Sciatic nerve (tissue), 2 donors: ENCODE data around the gene SLC39A3. TPM values are rescaled to one million over a fixed set of nuclear protein-coding genes. Genes with fewer than 3 reads are reported as not detected.

Source experiments
- ATAC-seq: fragments of 200-7000 bp; cut with Tn5 transposase; one replicate; pipeline ENCODE4 v1.9.1; 2020; ENCODE audit warnings: mild to moderate bottlenecking, moderate library complexity
- DNase-seq: peaks from one replicate; pipeline ENCODE4 v3.0.0-alpha.2; 2020; ENCODE audit warnings: low spot score
- intact Hi-C: fragments of 100-400 bp; cut with DNase I; formaldehyde crosslinking; loops from one replicate; pipeline ENCODE4 v1.14.2; 2022
- total RNA-seq: library from RNA; stranded (reverse); fragmentation: NEBNext Ultra II Directional; extraction: Animal tissue kit (Norgen Biotek cat#: 25700); gene quantifications from one replicate; pipeline ENCODE4 v1.2.1, GENCODE V29; 2021
- donor health status: DM: no; HTN: no; CAD: no.
- donor health status: DM: no; HTN: no; CAD: no.

The SLC39A3 gene
- total RNA-seq, 1 donor from 2014 or later = 11.7 TPM

DNA sequence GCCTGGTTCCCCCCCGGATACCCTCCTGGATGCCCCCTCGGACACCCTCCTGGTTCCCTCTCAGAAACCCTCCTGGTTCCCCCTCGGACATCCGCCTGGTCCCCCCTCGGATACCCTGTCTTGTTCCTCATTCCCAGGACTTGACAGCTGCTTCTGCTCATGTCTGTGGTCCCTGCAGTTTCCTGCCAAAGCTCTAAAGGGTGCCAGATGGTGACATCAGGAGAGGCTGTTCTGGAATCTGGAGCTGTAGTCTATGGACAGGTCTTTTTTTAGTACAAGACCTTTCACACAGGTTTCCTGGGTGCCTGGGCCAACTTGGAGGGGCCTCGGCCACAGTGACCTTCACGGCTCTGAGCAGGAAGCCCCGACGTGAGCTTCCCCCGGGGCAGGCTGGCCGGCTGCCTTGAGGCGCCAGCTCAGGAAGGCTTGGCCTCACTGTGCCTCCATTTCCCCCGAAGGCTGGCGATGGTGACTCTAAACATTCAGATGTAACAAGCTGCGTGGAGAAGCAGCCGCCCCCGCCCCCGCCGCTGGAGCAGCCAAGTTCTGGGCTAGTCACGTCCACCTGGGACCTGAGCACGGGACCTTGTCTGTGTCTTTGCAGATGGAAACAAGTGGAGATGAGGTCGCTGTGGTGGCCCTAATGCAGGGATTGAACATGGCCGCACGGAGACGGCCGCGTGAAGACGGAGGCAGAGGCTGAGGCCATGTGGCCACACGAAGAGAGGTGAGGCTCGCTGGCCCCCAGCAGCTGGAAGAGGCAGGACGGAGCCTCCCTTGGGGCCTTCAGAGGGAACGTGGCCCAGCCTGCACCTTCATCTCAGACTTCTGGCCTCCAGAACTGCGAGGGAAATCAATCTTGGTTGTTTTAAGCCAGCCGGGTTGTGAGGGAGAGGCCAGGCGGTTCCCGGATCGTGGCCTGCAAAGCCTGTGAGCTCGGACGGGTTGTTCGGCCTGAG, 30.5 kb upstream of the SLC39A3 start:
- intact Hi-C loops = no loop called here
- DNase-seq = no peak
- peak; percentile 68 for ATAC-seq

DNA sequence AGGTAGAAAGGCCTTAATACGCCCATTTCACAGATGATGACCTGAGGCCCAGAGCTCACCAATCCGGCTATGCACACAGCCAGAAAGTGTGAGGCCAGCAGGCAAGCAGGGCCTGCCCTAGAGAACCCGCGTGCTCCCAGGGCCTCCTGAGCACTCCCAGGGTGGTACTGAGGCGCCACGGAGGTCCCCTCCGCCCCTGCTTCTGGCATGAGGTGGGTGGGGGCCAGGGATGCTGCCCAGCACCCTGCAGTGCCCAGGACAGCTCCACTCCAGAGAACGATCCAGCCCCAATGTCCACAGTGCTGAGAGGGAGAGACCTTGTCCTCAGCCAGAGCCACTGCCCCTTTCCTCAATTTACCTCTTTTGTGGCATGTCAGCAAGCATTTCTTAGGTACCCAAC, 29.4 kb upstream of the SLC39A3 start:
- DNase-seq (no peak), ATAC-seq (no peak)
- intact Hi-C loops = no loop called here

GRCh38 chr19:2768365-2769132, 28.7 kb upstream of the SLC39A3 start:
- ATAC-seq (no peak), DNase-seq (no peak)
- intact Hi-C loops = no loop called here

GRCh38 chr19:2767688-2768087, 27.9 kb upstream of the SLC39A3 start:
- intact Hi-C loops = no loop called here
- DNase-seq = no peak
- no peak for ATAC-seq

GRCh38 chr19:2766594-2767372, 27.0 kb upstream of the SLC39A3 start:
- no peak for DNase-seq
- intact Hi-C loops = no loop called here

DNA sequence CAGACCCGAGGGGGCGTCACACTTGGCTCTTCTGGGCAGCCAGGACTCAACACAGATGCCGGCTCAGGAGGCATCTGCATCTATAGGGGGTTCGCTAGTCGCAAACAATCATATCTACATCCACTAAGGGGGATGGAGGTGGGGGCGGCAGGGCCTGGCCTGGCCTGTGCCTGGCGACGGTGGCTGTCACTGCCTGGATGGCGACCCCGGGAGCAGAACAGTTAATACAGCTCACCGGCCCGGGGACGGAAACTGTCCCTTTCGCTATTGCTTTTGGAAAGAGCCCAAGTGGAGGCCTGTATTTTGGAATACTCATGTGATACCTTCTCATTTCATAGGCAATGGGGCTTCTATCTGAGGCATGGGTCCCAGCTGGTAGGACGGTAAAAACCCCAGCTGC, 25.6 kb upstream of the SLC39A3 start:
- intact Hi-C loops = no loop called here

More at GRCh38 chr19:2766594-2767372, 27.0 kb upstream of the SLC39A3 start:
- ATAC-seq = no peak

GRCh38 chr19:2764945-2765344, 25.1 kb upstream of the SLC39A3 start:
- DNase-seq (no peak), ATAC-seq (no peak)
- intact Hi-C loops = no loop called here

More for the DNA sequence above, 25.6 kb upstream of the SLC39A3 start:
- DNase-seq = no peak
- ATAC-seq = no peak

GRCh38 chr19:2763687-2764086, 23.9 kb upstream of the SLC39A3 start:
- no peak for DNase-seq
- intact Hi-C loops = no loop called here
- no peak for ATAC-seq

DNA sequence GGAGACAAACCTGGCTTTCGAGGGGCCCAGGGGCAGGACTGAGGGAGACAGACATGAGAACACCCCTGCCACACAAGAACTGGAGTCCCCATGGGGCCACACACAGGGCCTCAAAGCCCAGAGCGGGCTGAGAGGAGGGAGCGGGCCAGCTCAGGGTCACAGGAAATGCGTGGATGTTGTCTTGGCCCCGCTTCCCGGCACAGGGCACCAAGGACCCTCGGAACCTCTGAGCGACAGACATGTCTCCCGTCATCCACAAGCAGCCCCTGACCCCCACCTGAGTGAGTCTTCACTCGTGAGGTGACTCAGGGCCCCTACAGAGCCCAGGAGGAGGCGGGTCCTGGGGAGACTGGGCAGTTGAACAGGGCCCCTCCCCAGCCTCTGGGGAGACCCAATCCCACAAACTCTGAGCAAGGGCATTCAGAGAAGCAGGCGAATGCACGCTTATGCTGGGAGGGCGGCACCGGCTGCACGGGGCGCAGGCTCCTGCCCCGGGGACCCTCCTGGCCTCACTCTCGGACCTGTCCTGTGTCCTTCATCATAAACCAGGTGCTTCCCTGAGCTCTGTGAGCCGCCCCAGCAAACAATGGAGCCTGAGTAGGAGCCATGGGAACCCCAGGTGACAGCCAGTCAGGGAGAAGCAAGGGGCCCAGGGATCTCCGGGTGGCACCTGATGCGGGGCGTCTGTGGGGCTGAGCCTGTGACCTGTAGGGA, 23.1 kb upstream of the SLC39A3 start:
- intact Hi-C loops = no loop called here
- ATAC-seq (no peak), DNase-seq (no peak)

DNA sequence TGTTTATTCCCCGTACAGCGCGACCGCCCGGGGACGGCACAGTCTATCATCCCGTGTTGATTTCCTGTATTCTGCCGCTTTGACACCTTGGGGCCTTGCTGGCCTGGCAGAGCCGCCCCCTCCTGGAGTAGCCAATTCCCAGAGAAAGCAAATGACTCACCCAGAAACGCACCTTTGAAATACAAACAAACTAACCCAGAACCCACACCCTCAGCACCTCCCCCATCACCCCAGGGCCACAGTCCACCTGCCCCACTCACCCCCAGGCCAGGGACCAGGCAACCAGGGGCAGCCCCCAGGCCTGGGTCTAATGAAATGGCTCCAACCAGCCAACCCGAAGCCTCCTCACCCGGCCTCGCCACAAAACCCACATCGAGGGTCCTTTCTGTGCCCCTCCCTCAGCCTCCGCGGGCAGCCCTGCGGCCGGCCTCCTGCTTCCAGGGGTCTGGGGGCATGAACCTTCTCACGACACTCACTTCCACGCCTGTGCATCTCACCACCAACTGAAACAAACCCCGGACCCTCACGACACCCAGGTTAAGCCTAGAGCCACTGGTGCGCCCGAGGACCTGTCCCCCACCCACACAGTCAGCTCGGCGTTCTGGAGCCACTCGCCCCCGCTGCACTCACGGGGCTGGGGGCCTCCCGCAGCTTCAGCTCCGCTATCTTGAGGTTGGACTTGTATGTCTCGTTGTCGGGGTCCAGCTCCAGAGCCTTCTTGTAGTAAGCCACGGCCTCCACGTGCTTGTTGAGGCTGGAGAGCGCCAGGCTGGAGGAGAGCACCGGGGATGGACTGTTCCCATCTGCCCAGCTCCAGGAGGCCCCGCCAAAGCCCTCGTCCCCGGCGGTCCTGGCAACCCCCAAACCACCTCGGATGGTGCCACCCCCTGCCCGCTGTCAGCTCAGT, 22.3 kb upstream of the SLC39A3 start:
- DNase-seq (no peak), ATAC-seq (no peak)
- intact Hi-C loops = no loop called here

DNA sequence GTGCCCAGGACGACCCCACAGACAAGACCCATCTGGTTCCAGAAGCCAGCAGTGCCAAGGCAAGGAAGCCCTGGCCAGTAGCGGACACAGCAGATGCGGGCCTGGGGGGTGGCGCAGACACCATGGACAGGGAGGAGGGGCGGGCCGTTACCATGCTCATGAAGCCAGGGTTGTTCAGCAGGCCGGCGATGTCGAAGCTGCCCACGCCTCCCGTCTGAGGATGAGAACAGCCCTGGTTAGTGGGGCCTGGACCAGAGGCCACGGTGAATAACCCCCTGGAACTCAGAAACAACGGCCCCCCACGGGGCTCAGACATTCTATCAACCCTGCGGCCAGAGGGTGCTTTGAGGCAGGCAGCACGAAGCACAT, 21.5 kb upstream of the SLC39A3 start:
- intact Hi-C loops = no loop called here
- no peak for DNase-seq
- no peak for ATAC-seq

- ATAC-seq = no peak
- intact Hi-C loops = loop anchor here (10.0 kb wide), 1 partner anchor 115 kb away; no protein-coding TSS in a partner anchor
Measured at GRCh38 chr19:2759965-2760364, 20.1 kb upstream of the SLC39A3 start.

DNA sequence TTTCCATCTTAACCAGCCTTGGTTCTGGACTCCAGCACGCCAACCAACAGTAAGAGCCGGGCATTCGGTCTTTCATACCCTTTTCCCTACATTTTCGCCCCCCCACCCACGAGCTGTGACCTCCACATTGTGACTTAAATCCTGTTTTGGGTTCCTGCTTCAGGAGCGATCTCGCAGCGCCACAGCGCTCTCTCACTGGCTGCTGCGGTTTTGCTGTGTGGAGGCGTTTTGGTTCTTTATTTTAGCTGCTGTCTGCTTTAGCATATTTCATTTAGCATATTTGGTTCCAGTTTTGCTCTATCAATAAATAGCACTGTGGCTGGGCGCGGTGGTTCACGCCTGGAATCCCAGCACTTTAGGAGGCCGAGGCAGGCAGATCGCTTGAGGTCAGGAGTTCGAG, 19.5 kb upstream of the SLC39A3 start:
- DNase-seq (no peak), ATAC-seq (no peak)
- intact Hi-C loops = loop anchor here (10.0 kb wide), 1 partner anchor 115 kb away; no protein-coding TSS in a partner anchor

More at GRCh38 chr19:2759965-2760364, 20.1 kb upstream of the SLC39A3 start:
- DNase-seq = no peak

GRCh38 chr19:2758601-2759313, 18.9 kb upstream of the SLC39A3 start:
- DNase-seq (no peak), ATAC-seq (no peak)

DNA sequence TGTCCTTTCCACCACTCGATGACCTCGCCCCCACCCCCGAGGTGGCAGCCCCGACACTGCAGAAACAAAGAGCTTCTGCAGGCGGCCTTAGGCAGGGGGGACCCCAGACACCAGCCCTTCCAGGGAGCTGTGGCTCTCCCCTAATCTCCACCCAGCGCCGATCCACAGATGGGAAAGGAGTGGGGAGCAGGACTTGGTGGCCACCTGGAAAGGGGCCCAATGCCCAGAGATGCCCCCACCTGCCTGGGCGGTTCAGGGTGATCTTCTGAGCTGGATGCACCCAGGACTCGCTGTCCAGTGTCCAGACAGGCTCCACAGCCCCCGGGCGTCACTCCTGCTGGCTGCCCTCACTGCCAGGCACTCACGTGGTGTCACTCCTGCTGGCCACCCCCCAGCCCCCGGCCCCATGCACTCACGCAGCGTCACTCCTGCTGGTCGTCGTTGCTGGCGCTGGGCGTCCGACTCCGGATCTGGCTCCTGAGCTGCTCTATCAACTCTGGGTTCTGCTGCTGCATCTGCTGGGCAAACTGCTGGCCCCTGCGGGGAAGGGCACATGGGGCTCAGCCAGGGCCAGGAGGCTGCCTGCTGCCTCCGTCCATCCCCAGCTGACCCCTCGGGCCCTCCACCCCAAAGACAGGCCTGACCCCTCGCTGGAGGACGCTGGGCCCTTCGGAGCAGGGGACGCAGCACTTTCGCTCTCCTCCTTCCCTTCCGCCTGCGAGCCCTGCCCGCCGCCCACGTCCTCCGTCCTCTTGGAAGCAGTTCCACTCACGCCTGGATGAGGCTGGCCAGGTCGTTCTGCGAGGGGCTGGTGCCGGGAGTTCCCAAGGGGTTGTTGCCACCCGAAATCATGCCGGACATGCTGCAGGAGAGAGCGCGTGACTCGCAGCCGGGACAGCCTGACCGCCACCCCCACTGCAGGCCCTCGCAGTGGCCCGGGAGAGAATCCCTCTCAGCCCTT, 17.4 kb upstream of the SLC39A3 start:
- no peak for DNase-seq
- intact Hi-C loops = loop anchor here (10.0 kb wide), 1 partner anchor 112 kb away; no protein-coding TSS in a partner anchor
- ATAC-seq = no peak

More at GRCh38 chr19:2758601-2759313, 18.9 kb upstream of the SLC39A3 start:
- intact Hi-C loops = loop anchor here (10.0 kb wide), 1 partner anchor 114 kb away; no protein-coding TSS in a partner anchor

- no peak for ATAC-seq
- intact Hi-C loops = loop anchor here (10.0 kb wide), 1 partner anchor 112 kb away; no protein-coding TSS in a partner anchor
- no peak for DNase-seq
Measured at GRCh38 chr19:2756477-2756876, 16.7 kb upstream of the SLC39A3 start.
